ENCODE data around the gene LRRC32. TPM values are rescaled to one million over a fixed set of nuclear protein-coding genes. Genes with fewer than 3 reads are reported as not detected.

The LRRC32 gene
- total and polyA plus RNA-seq, 12 donors: 20.9 to 389 (median 92.6) TPM

GRCh38 chr11:76684516-76684915, 14.0 kb upstream of the LRRC32 start:
- no peaks in the 10 kb centered on the region for H3K9me3 ChIP-seq (replicated peaks in 1 of 3)
- intact Hi-C loops (cut with DNase I): loop anchor here (5.0 to 10.0 kb wide), 3 partner anchors 90 to 130 kb away; no protein-coding TSS in a partner anchor

GRCh38 chr11:76683161-76684095, 12.9 kb upstream of the LRRC32 start:
- no peak for DNase-seq
- Histone ChIP-seq H3K27ac (no peak overlapping the region), H3K4me1 (replicated peaks in 1 of 2) (peaks cover 0 to 14% of the 10 kb centered on the region in 2 donors), H3K27me3 (no peaks in the 10 kb centered on the region), H3K9me3 (replicated peaks in 1 of 3) (no peaks in the 10 kb centered on the region), H3K4me3 (no peak overlapping the region), H3K36me3 (replicated peaks in 1 of 2) (no peaks in the 10 kb centered on the region)
- intact Hi-C loops (cut with DNase I): loop anchor here (5.0 to 10.0 kb wide), 3 partner anchors 89 to 129 kb away; no protein-coding TSS in a partner anchor
- TF ChIP-seq POLR2A (IDR thresholded peaks at IDR 0.05): no peak
- TF ChIP-seq CTCF (IDR thresholded peaks at IDR 0.05): no peak
- WGBS, 4 donors: 85 to 95% (median 92%) methylated on average over 6 to 7 of the region's 7 CpGs

More at GRCh38 chr11:76684516-76684915, 14.0 kb upstream of the LRRC32 start:
- H3K4me3 ChIP-seq: no peak overlapping the region
- H3K36me3 ChIP-seq (replicated peaks in 1 of 2): no peaks in the 10 kb centered on the region
- H3K4me1 ChIP-seq (replicated peaks in 1 of 2): peaks cover 0 to 14% of the 10 kb centered on the region in 2 donors
- 94 to 98% (median 97%) methylated on average over 3 to 5 of the region's 5 CpGs for WGBS, 4 donors
- no peak for TF ChIP-seq CTCF (IDR thresholded peaks at IDR 0.05)
- TF ChIP-seq POLR2A (IDR thresholded peaks at IDR 0.05): no peak
- no peak overlapping the region for H3K27ac ChIP-seq
- no peaks in the 10 kb centered on the region for H3K27me3 ChIP-seq
- DNase-seq: no peak

GRCh38 chr11:76682684-76683083, 12.1 kb upstream of the LRRC32 start:
- WGBS, 4 donors: 60 to 100% (median 97%) methylated on average over 1 to 2 of the region's 2 CpGs
- Histone ChIP-seq H3K4me3 (no peak overlapping the region), H3K4me1 (replicated peaks in 1 of 2) (peaks cover 0 to 14% of the 10 kb centered on the region in 2 donors), H3K9me3 (replicated peaks in 1 of 3) (no peaks in the 10 kb centered on the region), H3K36me3 (replicated peaks in 1 of 2) (no peaks in the 10 kb centered on the region), H3K27ac (no peak overlapping the region), H3K27me3 (no peaks in the 10 kb centered on the region)
- TF ChIP-seq POLR2A (IDR thresholded peaks at IDR 0.05) (no peak), CTCF (IDR thresholded peaks at IDR 0.05) (no peak)
- intact Hi-C loops (cut with DNase I): loop anchor here (5.0 to 10.0 kb wide), 3 partner anchors 88 to 128 kb away; no protein-coding TSS in a partner anchor
- DNase-seq: no peak

DNA sequence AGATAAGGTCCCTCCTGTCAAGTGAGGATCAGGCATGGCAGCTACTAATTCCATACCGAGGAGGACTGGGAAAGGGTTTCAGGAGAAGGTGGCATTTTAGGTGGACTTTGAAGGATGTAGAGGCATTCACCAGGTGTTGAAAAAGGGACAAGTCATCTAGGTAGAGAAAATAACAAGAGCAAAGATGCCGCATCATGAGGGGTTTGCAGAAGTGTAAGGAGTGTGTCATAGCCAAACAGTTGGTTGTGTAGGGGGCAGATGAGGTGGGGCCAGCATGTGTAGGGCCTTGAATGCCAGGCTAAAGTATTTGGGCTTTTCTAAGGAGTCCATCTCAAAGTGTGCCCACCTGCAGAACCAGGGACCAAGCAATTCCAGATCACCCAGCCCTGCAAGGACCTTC, 11.6 kb upstream of the LRRC32 start:
- peaks cover 0 to 14% of the 10 kb centered on the region in 2 donors for H3K4me1 ChIP-seq (replicated peaks in 1 of 2)
- no peaks in the 10 kb centered on the region for H3K36me3 ChIP-seq (replicated peaks in 1 of 2)
- intact Hi-C loops (cut with DNase I): loop anchor here (5.0 to 10.0 kb wide), 3 partner anchors 87 to 127 kb away; no protein-coding TSS in a partner anchor
- 88 to 94% (median 93%) methylated on average over 2 of the region's 2 CpGs for WGBS, 4 donors
- TF ChIP-seq CTCF (IDR thresholded peaks at IDR 0.05): no peak
- no peak for TF ChIP-seq POLR2A (IDR thresholded peaks at IDR 0.05)
- DNase-seq: no peak
- no peak overlapping the region for H3K27ac ChIP-seq
- no peaks in the 10 kb centered on the region for H3K27me3 ChIP-seq
- no peaks in the 10 kb centered on the region for H3K9me3 ChIP-seq (replicated peaks in 1 of 3)
- no peak overlapping the region for H3K4me3 ChIP-seq

All from adrenal gland (tissue), 12 donors.